ENCODE data around the gene HS1BP3. TPM values are rescaled to one million over a fixed set of nuclear protein-coding genes. Genes with fewer than 3 reads are reported as not detected.

The HS1BP3 gene
- total RNA-seq, 5 donors from 2014 or later (not counting 1 experiment from before 2014, with no cell fraction given), result 11.1 to 20.7 (median 17.2) TPM

DNA sequence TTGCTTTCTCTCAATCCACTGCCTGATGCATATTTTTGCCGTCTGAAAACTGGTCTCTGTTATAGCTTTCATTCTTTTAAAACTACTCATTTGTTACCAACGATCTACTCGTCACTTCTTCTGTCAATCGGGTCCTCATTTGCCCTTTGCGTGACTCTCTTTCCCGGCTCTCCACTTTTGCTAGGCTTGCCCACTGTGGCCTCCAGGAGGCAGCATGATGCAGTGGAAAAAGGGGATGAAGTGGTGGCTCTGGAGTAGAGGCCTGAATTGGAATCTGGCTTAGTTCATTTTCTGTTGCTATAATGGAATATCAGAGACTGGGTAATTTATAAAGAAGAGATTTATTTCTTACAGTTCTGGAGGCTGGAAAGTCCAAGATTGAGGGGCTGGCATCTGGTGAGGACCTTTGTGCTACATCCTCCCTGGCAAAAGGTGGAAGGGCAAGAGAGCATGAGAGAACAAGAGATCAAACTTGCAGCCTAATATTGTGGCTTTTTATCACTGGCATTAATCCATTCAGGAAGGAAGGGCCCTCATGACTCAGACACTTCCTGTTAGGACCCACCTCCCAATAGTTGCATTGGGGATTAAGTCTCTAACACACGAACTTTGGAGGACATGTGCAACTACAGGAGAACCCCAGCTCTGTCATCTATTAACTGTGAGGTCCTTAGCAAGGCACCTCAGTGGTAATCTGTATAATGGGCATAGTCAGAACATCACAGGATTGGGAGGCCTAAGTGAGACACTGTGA lies 31.4 kb upstream of the HS1BP3 start:
- DNase-seq, result no peak
- no peaks in the 10 kb centered on the region for H3K27me3 ChIP-seq (replicated peaks in 1 of 2; ENCODE audit: control insufficient read depth in 2 of 2, extremely low read depth in 1 of 2, insufficient read depth in 2 of 2, low read length in 1 of 2)
- WGBS (ENCODE audit: insufficient coverage), result 94% methylated on average over 3 of the region's 7 CpGs
- Mint-ChIP-seq H3K27ac (no peak overlapping the region), H3K9me3 (no peaks in the 10 kb centered on the region), H3K4me1 (peaks cover 0 to 9% (median 5%) of the 10 kb centered on the region in 3 donors), H3K27me3 (no peaks in the 10 kb centered on the region), H3K4me3 (no peak overlapping the region), H3K36me3 (peaks cover 46% of the 10 kb centered on the region)
- POLR2A ChIA-PET, result interaction anchor here in 1 of 2 donors (0.8 kb wide), 1 partner anchor 9 kb away, joined by 3 read pairs; no protein-coding TSS in a partner anchor
- no peaks in the 10 kb centered on the region for H3K9me3 ChIP-seq
- no peaks in the 10 kb centered on the region for H3K4me1 ChIP-seq (ENCODE audit: control insufficient read depth in 1 of 2, extremely low read depth in 1 of 2, insufficient read depth in 2 of 2, low read length in 2 of 2)
- H3K27ac ChIP-seq (ENCODE audit: low read length), result no peak overlapping the region
- H3K4me3 ChIP-seq (ENCODE audit: control insufficient read depth in 1 of 2, extremely low read depth in 1 of 2, low read length in 1 of 2), result no peak overlapping the region
- CTCF ChIA-PET, result interaction anchor here (0.5 to 1.0 kb wide), 4 partner anchors 21 to 281 kb away, joined by 3 to 8 read pairs (median 3); no protein-coding TSS in a partner anchor
- no peak for ATAC-seq (replicated peaks in 1 of 4)
- H3K36me3 ChIP-seq (ENCODE audit: control insufficient read depth in 2 of 2, extremely low read depth in 1 of 2, insufficient read depth in 1 of 2, low read length in 1 of 2), result peaks cover 4 to 41% of the 10 kb centered on the region in 2 donors

DNA sequence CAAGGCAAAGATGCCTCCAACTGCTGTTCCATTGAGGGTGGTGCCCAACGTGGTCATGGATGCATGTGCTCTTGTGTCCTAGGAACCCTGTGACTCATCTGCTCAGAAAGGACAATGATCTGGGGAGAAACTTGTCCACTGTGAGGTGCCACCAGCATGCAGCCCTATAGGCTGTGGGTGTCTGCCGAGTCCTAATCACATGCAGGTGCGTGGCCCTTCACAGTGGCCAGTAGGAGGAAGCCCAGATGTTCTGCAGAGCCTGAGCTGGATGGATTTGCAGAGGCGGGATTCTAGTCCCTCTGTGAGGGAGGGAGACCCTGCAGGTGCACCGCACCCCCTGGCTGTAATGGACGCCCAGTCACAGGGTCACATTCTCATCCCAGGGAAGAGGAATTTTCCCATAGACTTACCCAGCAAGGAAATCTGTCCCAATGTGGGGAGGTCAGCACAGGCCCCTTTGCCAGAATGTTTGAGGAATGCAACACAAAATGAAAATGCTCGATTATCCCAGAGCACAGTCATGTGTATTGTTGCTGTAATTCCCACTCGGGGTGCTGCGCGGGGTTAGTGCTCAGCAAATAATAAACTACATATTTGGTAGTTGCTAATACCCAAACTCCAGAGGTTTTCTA lies 30.0 kb upstream of the HS1BP3 start:
- Histone ChIP-seq H3K4me1 (ENCODE audit: control insufficient read depth in 1 of 2, extremely low read depth in 1 of 2, insufficient read depth in 2 of 2, low read length in 2 of 2) (no peaks in the 10 kb centered on the region), H3K9me3 (no peaks in the 10 kb centered on the region), H3K36me3 (ENCODE audit: control insufficient read depth in 2 of 2, extremely low read depth in 1 of 2, insufficient read depth in 1 of 2, low read length in 1 of 2) (peaks cover 4 to 30% of the 10 kb centered on the region in 2 donors), H3K27me3 (replicated peaks in 1 of 2; ENCODE audit: control insufficient read depth in 2 of 2, extremely low read depth in 1 of 2, insufficient read depth in 2 of 2, low read length in 1 of 2) (no peaks in the 10 kb centered on the region), H3K27ac (ENCODE audit: low read length) (no peak overlapping the region), H3K4me3 (ENCODE audit: control insufficient read depth in 1 of 2, extremely low read depth in 1 of 2, low read length in 1 of 2) (no peak overlapping the region)
- H3K27ac Mint-ChIP-seq, result no peak overlapping the region
- CTCF ChIA-PET, result no interaction called here
- no peaks in the 10 kb centered on the region for H3K27me3 Mint-ChIP-seq
- POLR2A ChIA-PET, result no interaction called here
- peaks cover 33% of the 10 kb centered on the region for H3K36me3 Mint-ChIP-seq
- no peak for ATAC-seq (replicated peaks in 1 of 4)
- no peaks in the 10 kb centered on the region for H3K9me3 Mint-ChIP-seq
- H3K4me3 Mint-ChIP-seq, result no peak overlapping the region
- peaks cover 0 to 9% (median 5%) of the 10 kb centered on the region in 3 donors for H3K4me1 Mint-ChIP-seq
- no peak for DNase-seq
- 96% methylated on average over 3 of the region's 10 CpGs for WGBS (ENCODE audit: insufficient coverage)

DNA sequence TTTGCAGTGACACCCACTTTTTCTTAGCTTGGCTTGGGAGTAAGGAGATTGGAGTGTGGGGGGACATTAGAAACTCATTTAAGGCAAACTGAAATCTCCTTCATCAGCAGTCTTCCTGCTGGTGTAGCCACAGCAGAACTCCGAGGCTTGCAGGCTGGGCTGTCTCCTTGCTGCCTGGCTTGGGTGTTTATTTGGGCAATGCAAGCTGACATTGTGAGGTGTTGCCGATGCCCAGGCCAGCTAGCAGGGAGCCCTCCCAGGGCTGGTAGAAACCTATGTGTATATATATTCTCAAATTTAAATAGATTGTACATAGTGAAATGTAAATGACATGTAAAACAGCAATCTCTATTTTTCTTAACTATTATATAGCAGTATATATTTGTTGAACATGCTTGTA lies 27.9 kb upstream of the HS1BP3 start:
- no peaks in the 10 kb centered on the region for H3K9me3 Mint-ChIP-seq
- Histone ChIP-seq H3K4me3 (ENCODE audit: control insufficient read depth in 1 of 2, extremely low read depth in 1 of 2, low read length in 1 of 2) (no peak overlapping the region), H3K36me3 (ENCODE audit: control insufficient read depth in 2 of 2, extremely low read depth in 1 of 2, insufficient read depth in 1 of 2, low read length in 1 of 2) (peaks cover 4 to 18% of the 10 kb centered on the region in 2 donors), H3K27me3 (replicated peaks in 1 of 2; ENCODE audit: control insufficient read depth in 2 of 2, extremely low read depth in 1 of 2, insufficient read depth in 2 of 2, low read length in 1 of 2) (peaks cover 0 to 9% of the 10 kb centered on the region in 2 experiments), H3K9me3 (no peaks in the 10 kb centered on the region), H3K27ac (ENCODE audit: low read length) (no peak overlapping the region), H3K4me1 (ENCODE audit: control insufficient read depth in 1 of 2, extremely low read depth in 1 of 2, insufficient read depth in 2 of 2, low read length in 2 of 2) (no peaks in the 10 kb centered on the region)
- peaks cover 0 to 4% of the 10 kb centered on the region in 2 donors for H3K27me3 Mint-ChIP-seq
- no CpG with 5 or more reads among the region's 2 CpGs for WGBS (ENCODE audit: insufficient coverage)
- no peak overlapping the region for H3K4me3 Mint-ChIP-seq
- CTCF ChIA-PET, result no interaction called here
- ATAC-seq (replicated peaks in 1 of 4), result no peak
- H3K27ac Mint-ChIP-seq, result no peak overlapping the region
- peaks cover 19% of the 10 kb centered on the region for H3K36me3 Mint-ChIP-seq
- H3K4me1 Mint-ChIP-seq, result peaks cover 0 to 11% (median 11%) of the 10 kb centered on the region in 3 donors
- no peak for DNase-seq
- POLR2A ChIA-PET, result interaction anchor here in 1 of 2 donors (0.7 kb wide), 1 partner anchor 50 kb away, joined by 3 read pairs; no protein-coding TSS in a partner anchor

DNA sequence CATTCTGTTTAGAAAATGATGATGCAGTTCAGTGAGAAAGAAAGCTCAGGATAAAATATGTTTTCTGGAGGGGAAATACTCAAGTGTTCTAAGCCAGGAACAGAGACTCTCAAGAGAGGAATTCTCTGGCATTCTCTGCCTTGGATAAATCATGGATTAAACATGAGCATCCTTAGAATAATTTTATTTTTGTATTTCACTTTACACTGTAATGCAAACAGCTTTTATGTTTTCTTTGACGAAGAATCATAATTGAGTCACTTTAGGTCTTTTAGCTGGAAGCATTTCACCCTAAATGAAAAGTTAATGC lies 27.1 kb upstream of the HS1BP3 start:
- ChIA-PET POLR2A (interaction anchor here in 1 of 2 donors (0.7 kb wide), 1 partner anchor 51 kb away, joined by 3 read pairs; no protein-coding TSS in a partner anchor), CTCF (interaction anchor here (0.7 to 1.2 kb wide), 2 partner anchors 14 to 16 kb away, joined by 3 to 6 read pairs; no protein-coding TSS in a partner anchor)
- no CpG with 5 or more reads among the region's 1 CpG for WGBS (ENCODE audit: insufficient coverage)
- peaks cover 13% of the 10 kb centered on the region for H3K36me3 Mint-ChIP-seq
- Histone ChIP-seq H3K4me3 (ENCODE audit: control insufficient read depth in 1 of 2, extremely low read depth in 1 of 2, low read length in 1 of 2) (no peak overlapping the region), H3K4me1 (ENCODE audit: control insufficient read depth in 1 of 2, extremely low read depth in 1 of 2, insufficient read depth in 2 of 2, low read length in 2 of 2) (no peaks in the 10 kb centered on the region), H3K27ac (ENCODE audit: low read length) (no peak overlapping the region), H3K9me3 (no peaks in the 10 kb centered on the region), H3K36me3 (ENCODE audit: control insufficient read depth in 2 of 2, extremely low read depth in 1 of 2, insufficient read depth in 1 of 2, low read length in 1 of 2) (peaks cover 4 to 18% of the 10 kb centered on the region in 2 donors), H3K27me3 (replicated peaks in 1 of 2; ENCODE audit: control insufficient read depth in 2 of 2, extremely low read depth in 1 of 2, insufficient read depth in 2 of 2, low read length in 1 of 2) (peaks cover 3 to 11% of the 10 kb centered on the region in 2 experiments)
- peaks cover 0 to 11% of the 10 kb centered on the region in 2 donors for H3K27me3 Mint-ChIP-seq
- DNase-seq, result no peak
- peaks cover 0 to 9% (median 9%) of the 10 kb centered on the region in 3 donors for H3K4me1 Mint-ChIP-seq
- H3K27ac Mint-ChIP-seq, result no peak overlapping the region
- no peak overlapping the region for H3K4me3 Mint-ChIP-seq
- ATAC-seq (replicated peaks in 1 of 4), result no peak
- no peaks in the 10 kb centered on the region for H3K9me3 Mint-ChIP-seq

DNA sequence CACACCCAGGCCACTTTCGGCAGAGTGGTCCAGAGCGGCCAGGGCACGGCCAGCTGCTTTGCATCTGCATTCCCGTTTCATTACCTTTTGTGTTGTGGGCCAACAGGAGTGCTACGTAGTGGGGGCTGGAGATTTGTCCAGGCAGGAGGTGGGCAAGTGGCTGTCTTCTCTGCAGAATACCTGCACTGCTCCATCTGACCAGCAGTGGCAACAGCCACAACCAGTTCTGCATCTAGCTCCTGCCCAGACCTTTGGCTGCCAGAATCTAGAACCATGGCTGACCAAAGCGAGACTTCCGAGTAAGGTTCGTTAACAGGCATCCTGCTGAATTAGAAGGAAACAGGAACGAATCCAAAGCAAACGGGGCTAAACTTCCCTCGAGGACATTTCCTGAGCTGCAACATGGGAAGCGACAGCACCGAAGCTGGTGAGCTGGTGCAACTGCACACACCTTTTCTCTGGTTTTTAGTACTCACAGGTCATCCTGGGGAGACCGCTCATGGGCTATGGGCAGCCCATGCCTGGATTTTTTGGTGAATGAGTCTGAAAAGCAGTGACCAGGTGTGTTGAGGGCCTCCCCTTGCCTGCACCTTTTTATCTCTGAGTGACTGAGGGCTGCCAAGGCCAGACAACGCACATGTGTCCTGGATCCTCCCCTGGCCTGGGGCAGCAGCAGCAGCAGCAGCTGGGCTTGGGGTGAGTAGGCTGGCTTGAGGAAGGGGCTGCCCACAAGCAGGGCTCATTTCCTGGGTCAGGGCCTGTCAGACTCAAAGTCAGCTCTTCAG lies 26.6 kb upstream of the HS1BP3 start:
- Mint-ChIP-seq H3K9me3 (no peaks in the 10 kb centered on the region), H3K27ac (no peak overlapping the region), H3K4me1 (peaks cover 0 to 6% (median 5%) of the 10 kb centered on the region in 3 donors), H3K4me3 (no peak overlapping the region), H3K36me3 (peaks cover 9% of the 10 kb centered on the region), H3K27me3 (peaks cover 0 to 16% of the 10 kb centered on the region in 2 donors)
- POLR2A ChIA-PET, result interaction anchor here in 1 of 2 donors (0.7 kb wide), 1 partner anchor 22 kb away, joined by 3 read pairs; no protein-coding TSS in a partner anchor
- Histone ChIP-seq H3K4me3 (ENCODE audit: control insufficient read depth in 1 of 2, extremely low read depth in 1 of 2, low read length in 1 of 2) (no peak overlapping the region), H3K27ac (ENCODE audit: low read length) (no peak overlapping the region), H3K27me3 (replicated peaks in 1 of 2; ENCODE audit: control insufficient read depth in 2 of 2, extremely low read depth in 1 of 2, insufficient read depth in 2 of 2, low read length in 1 of 2) (peaks cover 5 to 15% of the 10 kb centered on the region in 2 experiments), H3K4me1 (ENCODE audit: control insufficient read depth in 1 of 2, extremely low read depth in 1 of 2, insufficient read depth in 2 of 2, low read length in 2 of 2) (no peaks in the 10 kb centered on the region), H3K9me3 (no peaks in the 10 kb centered on the region), H3K36me3 (ENCODE audit: control insufficient read depth in 2 of 2, extremely low read depth in 1 of 2, insufficient read depth in 1 of 2, low read length in 1 of 2) (peaks cover 4 to 13% of the 10 kb centered on the region in 2 donors)
- DNase-seq (no peak), ATAC-seq (replicated peaks in 1 of 4) (no peak)
- CTCF ChIA-PET, result interaction anchor here (0.6 to 1.2 kb wide), 4 partner anchors 15 to 146 kb away, joined by 3 to 6 read pairs (median 4); no protein-coding TSS in a partner anchor
- WGBS (ENCODE audit: insufficient coverage), result 95% methylated on average over 15 of the region's 15 CpGs

Data from T-cell (primary cell).